HepG2 (cell line): ENCODE results near the gene ATP1A2. TPM values are rescaled to one million over a fixed set of nuclear protein-coding genes. Genes with fewer than 3 reads are reported as not detected.

Experiments
- ATAC-seq: fragments of 200-7000 bp; cut with Tn5 transposase; 3 replicates; pipeline ENCODE4 v1.9.1; 2020; ENCODE audit warnings: mild to moderate bottlenecking, moderate library complexity
- BruUV-seq: library from RNA; stranded (reverse); fragments of 400-500 nt; replicated peaks from 2 replicates; lab custom pipeline; 2021; lab: Mats Ljungman, UMichigan
- CTCF ChIA-PET: fragments of 300-600 bp; formaldehyde crosslinking; extraction: SDS; loops from one replicate; lab custom pipeline; 2021; ENCODE audit warnings: low total read pairs, inconsistent platforms, low intra/inter-chr PET ratio; lab: Yijun Ruan, JAX
- POLR2A ChIA-PET: fragments of 350-600 bp; sonication (Branson Sonifier 250); formaldehyde crosslinking; loops from one replicate; lab custom pipeline; 2020; ENCODE audit warnings: antibody characterized with exemption, inconsistent platforms; lab: Yijun Ruan, JAX
- DNase-seq: peaks from one replicate; pipeline ENCODE4 v3.0.0-alpha.2; 2015; ENCODE audit warnings: low spot score
- FAIRE-seq: peaks from 3 replicates; lab custom pipeline; 2011; peaks lifted over from hg19 to GRCh38; lab: Jason Lieb, UNC
- H2AFZ ChIP-seq: one replicate; pipeline ENCODE4 v1.6.1; 2011; ENCODE audit warnings: low read length, inconsistent platforms
- H3K27ac ChIP-seq: fragments of 300-600 bp; 3 replicates; pipeline ENCODE4 v1.8.0; 2011; ENCODE audit warnings: mixed run types, mild to moderate bottlenecking, mixed read lengths, low read length, inconsistent platforms; ENCODE audit not compliant: insufficient read depth; ENCODE audit errors: extremely low read length
- H3K27me3 ChIP-seq, 2 experiments: fragments of 200-600 bp in 1 of 2; 2 replicates in 1 of 2; 3 replicates in 1 of 2; pipeline versions ENCODE4 v1.6.0 to v1.8.0; 2011; ENCODE audit warnings: low read length in 2 of 2, mild to moderate bottlenecking in 2 of 2, moderate library complexity in 2 of 2, inconsistent platforms in 1 of 2; ENCODE audit not compliant: insufficient read depth in 2 of 2, control insufficient read depth in 1 of 2
- H3K36me3 ChIP-seq, 2 experiments: fragments of 200-600 bp in 1 of 2; replicated peaks in 1 of 2; 2 replicates in 1 of 2; 3 replicates in 1 of 2; pipeline versions ENCODE4 v1.5.1 to v1.8.0; 2011; ENCODE audit warnings: low read length in 2 of 2, inconsistent platforms in 1 of 2; ENCODE audit not compliant: insufficient read depth in 2 of 2, control insufficient read depth in 1 of 2
- H3K4me1 ChIP-seq: 2 replicates; pipeline ENCODE4 v1.5.1; 2012; ENCODE audit warnings: low read length, inconsistent platforms; ENCODE audit not compliant: insufficient read depth
- H3K4me2 ChIP-seq: 2 replicates; pipeline ENCODE4 v1.6.0; 2011; ENCODE audit warnings: low read depth, low read length, inconsistent platforms
- H3K4me3 ChIP-seq, 3 experiments: fragments of 200-600 bp in 1 of 3; sonication (generic), shearing (Covaris generic) in 1 of 3; replicated peaks in 1 of 3; 2 replicates each; pipeline ENCODE4 v1.5.1; 2011 to 2016; ENCODE audit warnings: low read length in 3 of 3, inconsistent platforms in 2 of 3, low read depth in 2 of 3, mild to moderate bottlenecking in 2 of 3, control low read depth in 1 of 3, mixed read lengths in 1 of 3; ENCODE audit not compliant: insufficient read depth in 1 of 3
- H3K79me2 ChIP-seq: one replicate; pipeline ENCODE4 v1.6.1; 2011; ENCODE audit warnings: low read length, inconsistent platforms; ENCODE audit not compliant: insufficient read depth
- H3K9ac ChIP-seq: 2 replicates; pipeline ENCODE4 v1.6.0; 2011; ENCODE audit warnings: mild to moderate bottlenecking, low read depth, low read length, inconsistent platforms; ENCODE audit not compliant: insufficient read depth
- H3K9me3 ChIP-seq: 2 replicates; pipeline ENCODE4 v1.5.1; 2012; ENCODE audit warnings: mild to moderate bottlenecking, low read length
- H4K20me1 ChIP-seq: 2 replicates; pipeline ENCODE4 v1.6.0; 2011; ENCODE audit warnings: inconsistent platforms, mild to moderate bottlenecking, low read length, moderate library complexity; ENCODE audit not compliant: insufficient read depth
- ATF7 ChIP-seq, 2 experiments: fragments of 450-650 bp in 1 of 2; sonication (generic) in 1 of 2; formaldehyde crosslinking in 1 of 2; IDR thresholded peaks; 2 replicates each; pipeline versions ENCODE4 v1.4.0 to v1.6.1; 2016 to 2020; ENCODE audit warnings: antibody characterized with exemption in 1 of 2, mild to moderate bottlenecking in 1 of 2, missing genetic modification reagents in 1 of 2
- FOSL1 ChIP-seq: sonication (generic); formaldehyde crosslinking; IDR thresholded peaks from 2 replicates; pipeline ENCODE4 v1.9.0; 2021; ENCODE audit warnings: missing genetic modification reagents, borderline replicate concordance
- PTBP1 ChIP-seq: fragments of 200-400 bp; formaldehyde crosslinking; IDR thresholded peaks from 2 replicates; pipeline ENCODE4 v1.6.1; 2018; ENCODE audit warnings: low read length, low read depth; ENCODE audit not compliant: poor library complexity, severe bottlenecking
- TCF7 ChIP-seq: sonication (generic); IDR thresholded peaks from 2 replicates; pipeline ENCODE4 v1.6.1; 2016; ENCODE audit warnings: antibody characterized with exemption, low read depth
- WIZ ChIP-seq: sonication (generic); formaldehyde crosslinking; IDR thresholded peaks from 2 replicates; pipeline ENCODE4 v1.5.1; 2020; ENCODE audit warnings: mild to moderate bottlenecking, missing genetic modification reagents
- YEATS4 ChIP-seq: sonication (generic); formaldehyde crosslinking; IDR thresholded peaks from 2 replicates; pipeline ENCODE4 v1.4.0; 2020; ENCODE audit warnings: missing genetic modification reagents, borderline replicate concordance
- ZFP91 ChIP-seq: sonication (generic); formaldehyde crosslinking; IDR thresholded peaks from 2 replicates; pipeline ENCODE4 v1.9.0; 2022; ENCODE audit warnings: missing genetic modification reagents, mild to moderate bottlenecking, borderline replicate concordance
- ZNF253 ChIP-seq: sonication (generic); formaldehyde crosslinking; IDR thresholded peaks from 2 replicates; pipeline ENCODE4 v1.8.0; 2022; ENCODE audit warnings: mild to moderate bottlenecking, missing genetic modification reagents, borderline replicate concordance
- ZNF33B ChIP-seq: sonication (generic); formaldehyde crosslinking; IDR thresholded peaks from 2 replicates; pipeline ENCODE4 v1.5.1; 2020; ENCODE audit warnings: mild to moderate bottlenecking, missing genetic modification reagents
- ZNF430 ChIP-seq: sonication (generic); formaldehyde crosslinking; IDR thresholded peaks from 2 replicates; pipeline ENCODE4 v1.9.0; 2021; ENCODE audit warnings: mild to moderate bottlenecking, missing genetic modification reagents
- WGBS: methylation state at CpG from one replicate; pipeline ENCODE4 v1.1.6; 2017; ENCODE audit warnings: low lambda C conversion rate; 5-methylcytosine and 5-hydroxymethylcytosine counted together
- in situ Hi-C: cut with HindIII; loops from 2 replicates; pipeline ENCODE4 v1.10.0; 2017; ENCODE audit warnings: low pct_unique_long_range_greater_than_20kb; ENCODE audit not compliant: extremely low pct_ligation_motif_present
- intact Hi-C: fragments of 100-400 bp; cut with micrococcal nuclease; formaldehyde crosslinking; loops from one replicate; pipeline ENCODE4 v1.10.0; 2022; ENCODE audit not compliant: unreplicated experiment
- polyA plus RNA-seq, 8 experiments: library from polyadenylated mRNA; depleted of rRNA in 3 of 8; stranded (reverse) in 7 of 8; unstranded in 1 of 8; fragments of >200 nt; fragmentation: Illumina TruSeq in 4 of 8; extraction: Trizol in 4 of 8; gene quantifications; 2 replicates each; pipeline versions ENCODE4 v1.2.1 to v1.2.3, GENCODE V29; 2011 to 2016; ENCODE audit warnings: low read depth in 4 of 8, missing spikeins in 1 of 8, mixed read lengths in 1 of 8; ENCODE audit not compliant: insufficient read depth in 1 of 8
- total RNA-seq, 5 experiments: library from RNA; depleted of rRNA; stranded (reverse); fragments of >200 nt; fragmentation: Illumina TruSeq; extraction: Trizol; gene quantifications; 2 replicates each; pipeline ENCODE4 v1.2.3, GENCODE V29; 2016; ENCODE audit warnings: low read depth in 1 of 5
- TF ChIP-seq, protein P1 (sequence below): sonication (generic); formaldehyde crosslinking; IDR thresholded peaks from 2 replicates; pipeline ENCODE4 v1.5.1; 2020; ENCODE audit warnings: missing genetic modification reagents, mild to moderate bottlenecking, borderline replicate concordance

ATP1A2 gene
- total and polyA plus RNA-seq, 2 of the 13 experiments (the other 11 are each of a cell fraction or from before 2014, with no cell fraction given), result 0.16 TPM; not detected in 1

DNA sequence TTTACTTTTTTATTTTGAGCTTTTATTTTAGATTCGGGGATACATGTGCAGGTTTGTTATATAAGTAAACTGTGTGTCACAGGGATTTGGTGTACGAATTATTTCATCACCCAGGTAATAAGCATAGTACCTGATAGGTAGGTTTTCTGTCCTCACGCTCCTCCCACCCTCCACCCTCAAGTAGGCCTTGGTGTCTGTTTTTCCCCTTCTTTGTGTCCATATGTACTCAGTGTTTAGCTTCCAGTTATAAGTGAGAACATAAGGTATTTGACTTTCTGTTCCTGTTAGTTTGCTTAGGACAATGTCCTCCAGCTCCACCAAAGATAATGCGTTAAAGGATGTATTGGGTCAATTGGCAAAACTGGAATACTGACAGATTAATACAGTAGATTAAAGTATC, 41.6 kb downstream of the ATP1A2 start:
- POLR2A ChIA-PET, result no interaction called here

More for the DNA sequence above, 41.6 kb downstream of the ATP1A2 start:
- CTCF ChIA-PET, result no interaction called here
- no peaks in the 10 kb centered on the region for H3K79me2 ChIP-seq
- no peak overlapping the region for H2AFZ ChIP-seq
- WGBS, result 12% methylated on average over 4 of the region's 4 CpGs
- TF ChIP-seq ZNF33B (CRISPR knock-in tag), result no peak
- TF ChIP-seq FOSL1 (CRISPR knock-in tag), result no peak
- no peak for TF ChIP-seq ZFP91 (CRISPR knock-in tag)
- TF ChIP-seq TCF7, result no peak
- TF ChIP-seq PTBP1, result no peak
- TF ChIP-seq ATF7 (IDR thresholded peaks at IDR 0.05), result no peak
- no peak for TF ChIP-seq ATF7 (CRISPR knock-in tag; IDR thresholded peaks at IDR 0.05)
- TF ChIP-seq ZNF430 (CRISPR knock-in tag), result no peak
- TF ChIP-seq, protein P1, sequence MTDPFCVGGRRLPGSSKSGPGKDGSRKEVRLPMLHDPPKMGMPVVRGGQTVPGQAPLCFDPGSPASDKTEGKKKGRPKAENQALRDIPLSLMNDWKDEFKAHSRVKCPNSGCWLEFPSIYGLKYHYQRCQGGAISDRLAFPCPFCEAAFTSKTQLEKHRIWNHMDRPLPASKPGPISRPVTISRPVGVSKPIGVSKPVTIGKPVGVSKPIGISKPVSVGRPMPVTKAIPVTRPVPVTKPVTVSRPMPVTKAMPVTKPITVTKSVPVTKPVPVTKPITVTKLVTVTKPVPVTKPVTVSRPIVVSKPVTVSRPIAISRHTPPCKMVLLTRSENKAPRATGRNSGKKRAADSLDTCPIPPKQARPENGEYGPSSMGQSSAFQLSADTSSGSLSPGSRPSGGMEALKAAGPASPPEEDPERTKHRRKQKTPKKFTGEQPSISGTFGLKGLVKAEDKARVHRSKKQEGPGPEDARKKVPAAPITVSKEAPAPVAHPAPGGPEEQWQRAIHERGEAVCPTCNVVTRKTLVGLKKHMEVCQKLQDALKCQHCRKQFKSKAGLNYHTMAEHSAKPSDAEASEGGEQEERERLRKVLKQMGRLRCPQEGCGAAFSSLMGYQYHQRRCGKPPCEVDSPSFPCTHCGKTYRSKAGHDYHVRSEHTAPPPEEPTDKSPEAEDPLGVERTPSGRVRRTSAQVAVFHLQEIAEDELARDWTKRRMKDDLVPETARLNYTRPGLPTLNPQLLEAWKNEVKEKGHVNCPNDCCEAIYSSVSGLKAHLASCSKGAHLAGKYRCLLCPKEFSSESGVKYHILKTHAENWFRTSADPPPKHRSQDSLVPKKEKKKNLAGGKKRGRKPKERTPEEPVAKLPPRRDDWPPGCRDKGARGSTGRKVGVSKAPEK, result no peak
- no peak for TF ChIP-seq YEATS4
- no peak for TF ChIP-seq WIZ (CRISPR knock-in tag)
- TF ChIP-seq ZNF253 (CRISPR knock-in tag), result no peak
- H3K27me3 ChIP-seq, result no peaks in the 10 kb centered on the region; a peak in 3 of 5 replicates
- H4K20me1 ChIP-seq, result no peaks in the 10 kb centered on the region
- no peaks in the 10 kb centered on the region for H3K9me3 ChIP-seq
- no peak for DNase-seq
- intact Hi-C loops, result no loop called here
- H3K36me3 ChIP-seq, result no peaks in the 10 kb centered on the region
- BruUV-seq, result no TSS peak
- no peak for FAIRE-seq
- no peak overlapping the region for H3K27ac ChIP-seq
- peaks cover 37% of the 10 kb centered on the region for H3K4me1 ChIP-seq
- H3K4me2 ChIP-seq, result no peak overlapping the region
- ATAC-seq, result no peak
- H3K9ac ChIP-seq, result no peak overlapping the region
- in situ Hi-C loops, result no loop called here
- no peak overlapping the region for H3K4me3 ChIP-seq
